Hepatocyte (in vitro differentiated cells): ENCODE measurements around the gene DNAH17. TPM values are rescaled to one million over a fixed set of nuclear protein-coding genes. Genes with fewer than 3 reads are reported as not detected.

ENCODE experiments used
- DNase-seq: peaks from one replicate; pipeline ENCODE4 v3.0.0-alpha.2; 2016; ENCODE audit warnings: low spot score
- H2AFZ ChIP-seq: fragments of 200-600 bp; sonication (generic); 2 replicates; pipeline ENCODE4 v1.6.0; 2016; ENCODE audit warnings: antibody characterized with exemption, mild to moderate bottlenecking
- H3K27ac ChIP-seq: fragments of 200-600 bp; sonication (generic); 2 replicates; pipeline ENCODE4 v1.5.1; 2016; ENCODE audit warnings: mild to moderate bottlenecking
- H3K27me3 ChIP-seq: fragments of 200-600 bp; sonication (generic); 2 replicates; pipeline ENCODE4 v1.6.1; 2016
- H3K36me3 ChIP-seq: fragments of 200-600 bp; sonication (generic); replicated peaks from 2 replicates; pipeline ENCODE4 v1.5.1; 2016; ENCODE audit warnings: low read depth; ENCODE audit not compliant: insufficient read depth
- H3K4me1 ChIP-seq: fragments of 200-600 bp; sonication (generic); 2 replicates; pipeline ENCODE4 v1.5.1; 2016; ENCODE audit warnings: mild to moderate bottlenecking, moderate library complexity; ENCODE audit not compliant: insufficient read depth
- H3K4me2 ChIP-seq: fragments of 200-600 bp; sonication (generic); 2 replicates; pipeline ENCODE4 v1.6.0; 2016
- H3K4me3 ChIP-seq: fragments of 200-600 bp; sonication (generic); 2 replicates; pipeline ENCODE4 v1.5.1; 2016; ENCODE audit warnings: mild to moderate bottlenecking
- H3K79me2 ChIP-seq: fragments of 200-600 bp; sonication (generic); 2 replicates; pipeline ENCODE4 v1.6.0; 2017; ENCODE audit warnings: mild to moderate bottlenecking
- H3K9me2 ChIP-seq: fragments of 200-600 bp; sonication (generic); replicated peaks from 2 replicates; pipeline ENCODE4 v1.6.0; 2017; ENCODE audit warnings: mild to moderate bottlenecking; ENCODE audit not compliant: insufficient read depth
- H3K9me3 ChIP-seq: fragments of 200-600 bp; sonication (generic); 2 replicates; pipeline ENCODE4 v1.5.1; 2016; ENCODE audit warnings: low read depth, mild to moderate bottlenecking
- H4K20me1 ChIP-seq: fragments of 200-600 bp; sonication (generic); 2 replicates; pipeline ENCODE4 v1.6.0; 2016; ENCODE audit warnings: mild to moderate bottlenecking; ENCODE audit not compliant: insufficient read depth, poor library complexity, severe bottlenecking
- EZH2 ChIP-seq: fragments of 200-600 bp; sonication (generic); IDR thresholded peaks from 2 replicates; pipeline ENCODE4 v1.6.1; 2016; ENCODE audit warnings: antibody characterized with exemption, mild to moderate bottlenecking, borderline replicate concordance
- EZH2phosphoT487 ChIP-seq: fragments of 200-600 bp; sonication (generic); IDR thresholded peaks from one replicate; pipeline ENCODE4 v1.6.1; 2018; ENCODE audit warnings: antibody characterized with exemption, mild to moderate bottlenecking, low read depth, moderate library complexity; ENCODE audit not compliant: unreplicated experiment, severe bottlenecking
- WGBS: methylation state at CpG from one replicate; pipeline ENCODE4 v1.1.6; 2016; ENCODE audit warnings: low lambda C conversion rate; ENCODE audit errors: missing lambda C conversion rate; 5-methylcytosine and 5-hydroxymethylcytosine counted together
- polyA plus RNA-seq: library from polyadenylated mRNA; unstranded; fragments of >200 nt; fragmentation: Nextera tagmentation; extraction: Ambion mirVana; gene quantifications from 2 replicates; pipeline ENCODE4 v1.2.1, GENCODE V29; 2016
- total RNA-seq: library from RNA; depleted of rRNA; stranded (reverse); fragments of >200 nt; gene quantifications from 2 replicates; pipeline ENCODE4 v1.2.3, GENCODE V29; 2014
- TF ChIP-seq, protein P1 (sequence below): fragments of 200-600 bp; sonication (generic); IDR thresholded peaks from 2 replicates; pipeline ENCODE4 v1.5.1; 2016; ENCODE audit warnings: antibody characterized with exemption, mild to moderate bottlenecking; ENCODE audit not compliant: poor library complexity

DNAH17 gene
- total and polyA plus RNA-seq, 2 experiments from 2014 or later = 0.20 to 1.5 TPM

DNA sequence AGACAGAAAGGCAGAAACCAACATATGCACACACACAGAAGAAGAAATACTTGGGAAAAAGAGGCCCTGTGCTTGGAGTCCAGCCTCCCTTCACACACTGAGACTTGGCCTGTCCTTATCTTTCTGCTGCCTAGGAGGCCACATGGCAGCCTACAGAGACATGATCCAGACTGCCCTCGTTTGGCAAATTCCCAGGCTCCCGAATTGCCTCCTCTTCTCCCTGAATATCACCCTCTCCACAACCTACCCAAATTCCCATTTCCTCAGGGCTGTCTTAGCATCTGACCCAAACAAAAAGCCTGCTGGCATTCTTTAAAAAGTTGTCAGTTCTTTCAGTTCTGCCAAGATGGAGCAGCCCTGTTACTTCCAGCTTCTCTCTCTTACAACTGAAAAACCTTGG lies 59.8 kb downstream of the DNAH17 start:
- Histone ChIP-seq H2AFZ (no peak overlapping the region), H4K20me1 (no peaks in the 10 kb centered on the region), H3K9me3 (no peaks in the 10 kb centered on the region), H3K9me2 (no peaks in the 10 kb centered on the region), H3K36me3 (no peaks in the 10 kb centered on the region), H3K79me2 (no peaks in the 10 kb centered on the region), H3K27me3 (no peaks in the 10 kb centered on the region), H3K4me1 (no peaks in the 10 kb centered on the region), H3K27ac (no peak overlapping the region), H3K4me2 (no peak overlapping the region), H3K4me3 (no peak overlapping the region)
- no peak for DNase-seq
- no peak for TF ChIP-seq EZH2
- TF ChIP-seq EZH2phosphoT487 = no peak
- TF ChIP-seq, protein P1, sequence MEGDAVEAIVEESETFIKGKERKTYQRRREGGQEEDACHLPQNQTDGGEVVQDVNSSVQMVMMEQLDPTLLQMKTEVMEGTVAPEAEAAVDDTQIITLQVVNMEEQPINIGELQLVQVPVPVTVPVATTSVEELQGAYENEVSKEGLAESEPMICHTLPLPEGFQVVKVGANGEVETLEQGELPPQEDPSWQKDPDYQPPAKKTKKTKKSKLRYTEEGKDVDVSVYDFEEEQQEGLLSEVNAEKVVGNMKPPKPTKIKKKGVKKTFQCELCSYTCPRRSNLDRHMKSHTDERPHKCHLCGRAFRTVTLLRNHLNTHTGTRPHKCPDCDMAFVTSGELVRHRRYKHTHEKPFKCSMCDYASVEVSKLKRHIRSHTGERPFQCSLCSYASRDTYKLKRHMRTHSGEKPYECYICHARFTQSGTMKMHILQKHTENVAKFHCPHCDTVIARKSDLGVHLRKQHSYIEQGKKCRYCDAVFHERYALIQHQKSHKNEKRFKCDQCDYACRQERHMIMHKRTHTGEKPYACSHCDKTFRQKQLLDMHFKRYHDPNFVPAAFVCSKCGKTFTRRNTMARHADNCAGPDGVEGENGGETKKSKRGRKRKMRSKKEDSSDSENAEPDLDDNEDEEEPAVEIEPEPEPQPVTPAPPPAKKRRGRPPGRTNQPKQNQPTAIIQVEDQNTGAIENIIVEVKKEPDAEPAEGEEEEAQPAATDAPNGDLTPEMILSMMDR = no peak
- WGBS = 50% methylated on average over 2 of the region's 2 CpGs

DNA sequence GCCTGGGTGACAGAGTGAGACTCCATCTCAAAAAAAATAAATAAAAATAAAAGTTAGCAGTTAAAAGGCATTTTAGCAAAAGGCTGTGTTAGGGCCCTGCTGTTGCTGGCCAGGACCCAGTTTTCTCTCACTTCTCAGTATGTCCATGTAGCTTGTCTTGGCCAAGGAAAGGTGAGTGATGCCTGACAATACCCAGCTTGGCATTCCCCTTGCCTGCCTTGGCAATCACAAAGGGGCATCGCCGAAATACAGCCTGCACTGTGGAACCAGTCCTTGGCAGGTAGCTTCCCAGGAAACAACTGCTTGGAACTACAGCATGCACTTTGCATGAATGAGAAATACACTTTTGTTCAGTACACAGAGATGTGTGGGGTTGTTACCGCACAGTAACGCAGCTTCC lies 61.7 kb downstream of the DNAH17 start:
- no peak overlapping the region for H3K4me3 ChIP-seq
- no peaks in the 10 kb centered on the region for H3K27me3 ChIP-seq
- no peaks in the 10 kb centered on the region for H3K9me3 ChIP-seq
- 84% methylated on average over 4 of the region's 4 CpGs for WGBS
- H3K36me3 ChIP-seq = no peaks in the 10 kb centered on the region
- no peaks in the 10 kb centered on the region for H3K9me2 ChIP-seq
- H2AFZ ChIP-seq = no peak overlapping the region
- H3K79me2 ChIP-seq = no peaks in the 10 kb centered on the region
- H3K4me2 ChIP-seq = no peak overlapping the region
- H3K4me1 ChIP-seq = no peaks in the 10 kb centered on the region
- no peaks in the 10 kb centered on the region for H4K20me1 ChIP-seq
- DNase-seq = no peak
- TF ChIP-seq EZH2 (no peak), EZH2phosphoT487 (no peak)
- TF ChIP-seq, protein P1 = no peak
- no peak overlapping the region for H3K27ac ChIP-seq

DNA sequence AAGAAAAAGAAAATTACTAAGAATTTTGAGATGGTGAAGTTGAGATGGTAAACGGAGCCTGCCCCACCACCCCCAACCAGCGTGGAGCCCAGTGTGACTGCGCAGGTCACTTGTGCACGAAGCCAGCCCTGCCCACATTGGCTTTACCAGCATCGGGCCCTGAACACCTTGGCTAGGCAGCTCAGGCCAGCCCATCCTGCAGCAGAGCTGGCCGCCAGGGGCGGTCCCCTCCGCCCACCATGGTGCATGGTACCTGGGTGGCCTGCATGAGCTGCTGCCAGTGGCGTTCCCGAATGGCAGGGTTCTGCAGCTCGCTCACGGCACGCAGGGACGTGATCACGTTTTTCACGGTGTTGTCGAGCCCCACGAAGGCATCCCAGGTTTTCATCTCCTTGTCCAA lies 62.7 kb downstream of the DNAH17 start:
- Histone ChIP-seq H3K4me1 (no peaks in the 10 kb centered on the region), H3K27ac (no peak overlapping the region), H2AFZ (no peak overlapping the region), H4K20me1 (no peaks in the 10 kb centered on the region), H3K9me3 (no peaks in the 10 kb centered on the region), H3K27me3 (no peaks in the 10 kb centered on the region), H3K4me3 (no peak overlapping the region), H3K36me3 (no peaks in the 10 kb centered on the region), H3K9me2 (no peaks in the 10 kb centered on the region), H3K79me2 (no peaks in the 10 kb centered on the region), H3K4me2 (no peak overlapping the region)
- DNase-seq = no peak
- WGBS = 95% methylated on average over 18 of the region's 18 CpGs
- TF ChIP-seq, protein P1 = no peak
- TF ChIP-seq EZH2phosphoT487 (no peak), EZH2 (no peak)

DNA sequence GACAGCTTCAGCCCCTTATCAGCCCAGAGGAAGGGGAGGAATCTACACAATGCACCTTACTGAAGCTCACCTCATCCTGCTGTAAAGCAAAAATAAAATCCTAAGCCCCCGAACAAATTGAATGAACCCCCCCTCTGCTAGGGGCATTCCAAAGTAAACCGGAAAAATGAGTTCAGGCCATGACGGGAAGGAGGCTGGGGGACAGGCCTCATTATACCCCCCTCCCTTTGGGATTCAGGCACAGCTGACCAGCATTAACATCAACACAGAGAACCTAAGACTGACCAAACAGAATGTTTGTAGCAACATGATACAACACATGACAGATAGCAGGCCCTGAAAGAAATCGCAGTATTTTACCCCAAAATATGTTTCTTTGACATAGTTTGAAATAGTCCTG lies 64.2 kb downstream of the DNAH17 start:
- H3K36me3 ChIP-seq = no peaks in the 10 kb centered on the region
- 78% methylated on average over 4 of the region's 4 CpGs for WGBS
- no peak overlapping the region for H3K4me2 ChIP-seq
- no peaks in the 10 kb centered on the region for H3K9me2 ChIP-seq
- H3K4me3 ChIP-seq = no peak overlapping the region
- H3K79me2 ChIP-seq = no peaks in the 10 kb centered on the region
- H3K27me3 ChIP-seq = no peaks in the 10 kb centered on the region
- H3K4me1 ChIP-seq = no peaks in the 10 kb centered on the region
- no peak for TF ChIP-seq EZH2
- H3K9me3 ChIP-seq = no peaks in the 10 kb centered on the region
- H3K27ac ChIP-seq = no peak overlapping the region
- no peak overlapping the region for H2AFZ ChIP-seq
- no peak for DNase-seq
- no peaks in the 10 kb centered on the region for H4K20me1 ChIP-seq
